ENCODE results near the gene PTPRD. TPM values are rescaled to one million over a fixed set of nuclear protein-coding genes. Genes with fewer than 3 reads are reported as not detected.

PTPRD gene
- total and polyA plus RNA-seq, 9 of the 15 experiments (the other 6 are each of a cell fraction or from before 2014, with no cell fraction given): 0.11 TPM; not detected in 8

- 0% methylated on average over 4 of the region's 4 CpGs for WGBS (ENCODE audit: insufficient coverage, low coverage, missing lambda C conversion rate)
- ChIA-PET POLR2A (no interaction called here), CTCF (ENCODE audit: low intra/inter-chr PET ratio) (no interaction called here)
- Histone ChIP-seq H3K4me3 (no peak overlapping the region), H2AFZ (ENCODE audit: low read depth, low read length) (no peak overlapping the region), H3K27ac (ENCODE audit: extremely low read depth, low read depth, low read length) (no peak overlapping the region), H3K9ac (ENCODE audit: insufficient read depth in 1 of 2, low read depth in 2 of 2, low read length in 2 of 2) (no peak overlapping the region), H3K4me1 (replicated peaks in 1 of 2; ENCODE audit: control insufficient read depth in 2 of 2, insufficient read depth in 2 of 2, low read length in 2 of 2) (no peaks in the 10 kb centered on the region), H3K9me3 (replicated peaks; ENCODE audit: control insufficient read depth, insufficient read depth, low read depth, low read length) (no peaks in the 10 kb centered on the region), H3K79me2 (ENCODE audit: control insufficient read depth, insufficient read depth, low read length) (no peaks in the 10 kb centered on the region), H3K9me1 (ENCODE audit: control insufficient read depth, insufficient read depth, low read length) (no peaks in the 10 kb centered on the region), H4K20me1 (replicated peaks; ENCODE audit: control insufficient read depth, insufficient read depth, low read length) (no peaks in the 10 kb centered on the region), H3K4me2 (ENCODE audit: insufficient read depth, low read length) (no peak overlapping the region), H3K36me3 (ENCODE audit: control insufficient read depth, insufficient read depth, low read length) (no peaks in the 10 kb centered on the region), H3K27me3 (ENCODE audit: control insufficient read depth in 2 of 2, insufficient read depth in 2 of 2, low read length in 2 of 2) (no peaks in the 10 kb centered on the region)
- in situ Hi-C loops (cut with MboI): no loop called here
- BruUV-seq (replicated peaks): no TSS peak
- ATAC-seq (no peak), DNase-seq (ENCODE audit: extremely low read depth in 1 of 4, low spot score in 3 of 4) (no peak), FAIRE-seq (no peak)
- intact Hi-C loops (cut with micrococcal nuclease): no loop called here
- no peak for TF ChIP-seq MED1 (CRISPR knock-in tag; IDR thresholded peaks at IDR 0.05; ENCODE audit: borderline replicate concordance)
- TF ChIP-seq, protein P1, sequence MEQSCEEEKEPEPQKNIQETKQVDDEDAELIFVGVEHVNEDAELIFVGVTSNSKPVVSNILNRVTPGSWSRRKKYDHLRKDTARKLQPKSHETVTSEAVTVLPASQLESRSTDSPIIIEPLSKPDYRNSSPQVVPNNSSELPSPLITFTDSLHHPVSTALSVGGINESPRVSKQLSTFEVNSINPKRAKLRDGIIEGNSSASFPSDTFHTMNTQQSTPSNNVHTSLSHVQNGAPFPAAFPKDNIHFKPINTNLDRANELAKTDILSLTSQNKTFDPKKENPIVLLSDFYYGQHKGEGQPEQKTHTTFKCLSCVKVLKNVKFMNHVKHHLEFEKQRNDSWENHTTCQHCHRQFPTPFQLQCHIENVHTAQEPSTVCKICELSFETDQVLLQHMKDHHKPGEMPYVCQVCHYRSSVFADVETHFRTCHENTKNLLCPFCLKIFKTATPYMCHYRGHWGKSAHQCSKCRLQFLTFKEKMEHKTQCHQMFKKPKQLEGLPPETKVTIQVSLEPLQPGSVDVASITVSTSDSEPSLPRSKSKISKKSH (CRISPR knock-in tag; IDR thresholded peaks at IDR 0.05): no peak
- TF ChIP-seq, protein P2, sequence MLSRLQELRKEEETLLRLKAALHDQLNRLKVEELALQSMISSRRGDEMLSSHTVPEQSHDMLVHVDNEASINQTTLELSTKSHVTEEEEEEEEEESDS (CRISPR knock-in tag; IDR thresholded peaks at IDR 0.05): no peak
- no peak for TF ChIP-seq ZNF24 (IDR thresholded peaks at IDR 0.05)
- TF ChIP-seq TFE3 (CRISPR knock-in tag; IDR thresholded peaks at IDR 0.05): no peak
- no peak for TF ChIP-seq DDX20 (tag; IDR thresholded peaks at IDR 0.05; ENCODE audit: low read depth)
- TF ChIP-seq ARID3A (IDR thresholded peaks at IDR 0.05; ENCODE audit: borderline replicate concordance, low read depth, low read length): no peak
- no peak for TF ChIP-seq USF2 (CRISPR knock-in tag; IDR thresholded peaks at IDR 0.05)
- no peak for TF ChIP-seq IFI16 (CRISPR knock-in tag; IDR thresholded peaks at IDR 0.05)
- TF ChIP-seq E2F8 (IDR thresholded peaks at IDR 0.05; ENCODE audit: low read depth, partially characterized antibody): no peak
- no peak for TF ChIP-seq UBTF (IDR thresholded peaks at IDR 0.05; ENCODE audit: borderline replicate concordance in 1 of 2, low read depth in 2 of 2, low read length in 2 of 2)
Observed at GRCh38 chr9:8769153-8769552, 1843.6 kb downstream of the PTPRD start.
